Suprapubic skin (tissue), 3 donors: ENCODE data around the gene CADPS2.

Source experiments
- CTCF ChIP-seq, 2 donors: fragments of 200-600 bp in 1 of 2; fragments of 450-650 bp in 1 of 2; sonication (generic) in 1 of 2; IDR thresholded peaks; one replicate each; pipeline ENCODE4 v1.5.1; 2016 to 2019; ENCODE audit warnings: antibody characterized with exemption in 2 of 2, mild to moderate bottlenecking in 1 of 2, moderate library complexity in 1 of 2
- EP300 ChIP-seq: sonication (generic); formaldehyde crosslinking; IDR thresholded peaks from one replicate; pipeline ENCODE4 v1.6.1; 2017; ENCODE audit warnings: antibody characterized with exemption
- POLR2A ChIP-seq, 2 donors: fragments of 450-650 bp; IDR thresholded peaks; one replicate each; pipeline ENCODE4 v1.6.1; 2017; ENCODE audit warnings: antibody characterized with exemption in 2 of 2, mild to moderate bottlenecking in 2 of 2, moderate library complexity in 2 of 2

GRCh38 chr7:122423591-122423990 lies 462.7 kb downstream of the CADPS2 start:
- TF ChIP-seq POLR2A (IDR thresholded peaks at IDR 0.05) = no peak
- no peak for TF ChIP-seq CTCF (IDR thresholded peaks at IDR 0.05)
- TF ChIP-seq EP300 = no peak
